HG03039 (cell line): ENCODE data around the gene QPCT.
"Not testable (repeated sequence)": the region's sequence is repeated elsewhere in the genome, so short reads cannot be mapped to it uniquely, and the experiment has no call there.

ENCODE experiments used
- ATAC-seq: cut with Tn5 transposase; IDR thresholded peaks from one replicate; pipeline ENCODE4 v1.9.1; 2021; ENCODE audit warnings: mild to moderate bottlenecking, moderate library complexity; ENCODE audit not compliant: unreplicated experiment

The QPCT gene

GRCh38 chr2:37389989-37390765 lies 45.7 kb downstream of the QPCT start:
- ATAC-seq = peak; percentile 92

GRCh38 chr2:37390777-37391176 lies 46.3 kb downstream of the QPCT start:
- ATAC-seq = no peak

DNA sequence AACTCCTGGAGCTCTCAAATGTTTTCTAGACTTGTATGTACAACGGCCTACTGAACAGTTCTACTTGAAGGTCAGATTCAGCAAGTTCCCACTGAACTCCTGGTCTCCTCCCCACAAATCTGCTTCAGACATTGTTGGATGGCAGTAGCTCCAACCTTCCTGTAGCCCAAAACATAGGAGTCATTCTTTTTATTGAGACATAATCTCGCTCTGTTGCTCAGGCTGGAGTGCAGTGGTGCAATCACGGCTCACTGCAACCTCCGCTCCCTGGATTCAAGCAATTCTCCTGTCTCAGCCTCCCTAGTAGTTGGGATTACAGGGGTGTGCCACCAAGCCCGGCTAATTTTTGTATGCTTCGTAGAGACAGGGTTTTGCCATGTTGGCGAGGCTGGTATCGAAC lies 47.3 kb downstream of the QPCT start:
- ATAC-seq = no peak

DNA sequence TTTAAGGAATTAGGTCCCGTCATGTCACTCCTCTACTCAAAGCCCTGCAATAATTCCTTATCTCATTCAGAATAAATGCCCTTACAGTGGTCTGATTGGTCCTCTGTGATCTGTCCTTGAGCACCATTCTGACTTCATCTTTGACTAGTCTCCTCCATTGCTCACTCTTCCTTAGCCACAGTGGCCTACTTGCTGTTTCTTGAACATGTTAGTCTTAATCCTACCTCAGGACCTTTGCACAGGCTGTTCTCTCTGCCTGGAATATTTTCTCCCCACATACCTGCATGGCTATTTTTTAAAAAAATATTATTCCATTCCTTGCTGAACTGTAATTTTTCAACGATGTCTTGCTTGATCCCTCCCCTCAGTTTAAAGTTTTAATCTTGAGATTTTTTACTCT lies 48.0 kb downstream of the QPCT start:
- ATAC-seq = no peak

DNA sequence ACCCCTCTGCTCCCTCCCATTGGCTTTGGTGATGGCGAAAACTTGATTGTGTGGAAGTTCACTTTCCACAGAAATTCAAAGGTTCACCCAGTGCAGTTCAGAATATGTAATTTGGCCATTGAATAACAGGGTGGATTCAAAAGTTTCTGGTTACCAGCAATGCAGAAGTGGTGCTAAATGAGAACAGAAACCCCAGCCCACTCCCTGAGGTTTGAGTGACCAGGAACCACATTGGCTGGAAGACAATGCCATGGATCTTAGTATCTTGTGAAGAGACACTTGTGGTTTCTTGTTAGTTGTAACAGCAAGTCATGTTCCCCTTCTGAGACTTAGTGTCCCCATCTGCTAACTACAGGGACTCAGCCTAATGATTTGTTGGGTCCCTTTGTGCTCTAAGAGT lies 49.8 kb downstream of the QPCT start:
- no peak for ATAC-seq

- ATAC-seq = no peak
Observed at GRCh38 chr2:37394796-37395555, 50.5 kb downstream of the QPCT start.

DNA sequence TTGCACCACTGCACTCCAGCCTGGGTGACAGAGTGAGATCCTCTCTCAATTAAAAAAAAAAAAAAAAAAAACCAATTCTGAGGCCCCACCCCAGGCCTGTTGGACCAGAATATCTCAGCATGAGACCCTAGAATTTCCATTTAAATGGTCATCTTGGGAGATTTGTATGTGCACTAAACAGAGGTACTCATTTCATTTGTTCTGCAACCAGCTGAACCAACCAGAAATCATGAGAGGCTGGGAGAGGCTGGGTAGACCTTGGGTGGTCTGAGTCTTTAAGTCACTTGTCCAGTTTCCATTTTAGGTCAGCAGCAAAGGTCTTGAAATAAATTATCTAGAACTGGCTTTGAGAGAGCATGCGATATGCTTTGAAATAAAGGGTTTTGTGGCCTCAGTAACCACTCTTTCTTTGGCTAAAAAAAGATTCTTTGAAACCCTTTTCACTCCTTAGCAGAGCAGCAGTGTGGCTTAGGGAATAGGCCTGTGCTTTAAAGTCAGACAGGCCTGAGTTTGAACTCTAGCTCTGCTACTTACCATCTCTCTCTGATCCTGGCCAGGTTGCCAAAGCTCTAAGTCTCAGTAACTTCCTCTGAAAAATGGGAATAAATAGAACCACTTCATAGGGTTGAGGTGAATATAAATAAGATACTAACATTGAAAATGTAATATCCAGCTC lies 52.6 kb downstream of the QPCT start:
- ATAC-seq = no peak

- no peak for ATAC-seq
Observed at GRCh38 chr2:37398990-37399389, 54.6 kb downstream of the QPCT start.

- ATAC-seq = no peak
Observed at GRCh38 chr2:37400041-37400440, 55.6 kb downstream of the QPCT start.

DNA sequence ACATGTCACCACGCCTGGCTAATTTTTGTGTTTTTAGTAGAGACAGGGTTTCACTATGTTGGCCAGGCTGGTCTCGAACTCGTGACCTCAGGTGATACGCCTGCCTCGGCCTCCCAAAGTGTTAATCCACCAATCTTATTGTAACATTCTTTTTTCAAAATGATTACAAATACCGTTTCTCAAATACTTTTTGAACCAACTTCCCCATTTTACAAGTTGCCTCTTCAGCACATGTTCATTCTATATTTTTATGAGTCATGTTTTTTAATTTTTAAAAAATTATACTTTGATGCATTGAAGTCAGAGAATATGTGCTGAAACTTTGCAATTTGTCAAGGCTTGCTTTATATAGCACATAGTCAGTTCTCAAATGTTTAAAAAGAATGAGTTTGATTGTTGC lies 58.2 kb downstream of the QPCT start:
- ATAC-seq = no peak

- ATAC-seq = no peak
Observed at GRCh38 chr2:37405781-37406180, 61.4 kb downstream of the QPCT start.

DNA sequence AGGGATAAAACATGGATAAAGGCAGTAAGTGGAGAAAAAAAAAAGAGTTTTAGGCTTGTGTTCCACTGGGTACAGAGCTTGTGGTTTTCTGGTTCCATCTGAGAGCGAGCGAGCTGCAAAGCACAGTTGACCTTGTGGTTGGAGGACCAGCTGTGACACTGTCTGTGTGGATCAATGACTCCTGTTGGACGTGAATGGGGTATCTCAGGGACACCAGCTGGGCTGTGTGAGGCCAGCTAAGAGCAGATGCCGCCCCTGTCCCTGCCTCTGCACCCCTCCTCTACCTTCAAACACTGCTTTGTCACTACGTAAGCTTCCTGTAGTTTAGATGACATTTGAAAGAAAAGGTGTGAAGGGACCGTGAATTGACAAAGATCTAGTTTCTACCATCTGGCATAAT lies 67.8 kb downstream of the QPCT start:
- ATAC-seq = no peak

- ATAC-seq = not testable (repeated sequence)
Observed at GRCh38 chr2:37413911-37414469, 69.6 kb downstream of the QPCT start.

GRCh38 chr2:37414470-37414949 lies 70.1 kb downstream of the QPCT start:
- no peak for ATAC-seq

- ATAC-seq = no peak
Observed at GRCh38 chr2:37415128-37415820, 70.8 kb downstream of the QPCT start.

DNA sequence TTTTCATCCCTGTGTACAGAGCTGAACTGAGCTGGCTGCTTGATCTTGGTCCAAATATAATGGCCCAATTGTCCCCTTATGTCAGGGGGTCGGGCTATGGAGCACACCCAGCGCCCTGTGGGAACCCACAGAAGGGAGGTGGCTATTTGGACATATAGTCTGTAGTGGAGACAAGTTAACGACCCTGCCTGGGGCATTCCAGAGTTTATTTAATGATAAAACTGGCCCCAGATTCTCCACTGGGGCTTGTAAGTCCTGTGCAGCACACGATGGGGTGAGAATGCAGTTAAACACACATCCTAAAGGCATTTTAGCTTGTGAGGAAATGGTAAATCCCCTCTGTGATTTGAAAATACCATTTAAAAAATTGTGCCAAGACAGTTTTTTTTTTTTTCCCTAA lies 72.9 kb downstream of the QPCT start:
- ATAC-seq = no peak

DNA sequence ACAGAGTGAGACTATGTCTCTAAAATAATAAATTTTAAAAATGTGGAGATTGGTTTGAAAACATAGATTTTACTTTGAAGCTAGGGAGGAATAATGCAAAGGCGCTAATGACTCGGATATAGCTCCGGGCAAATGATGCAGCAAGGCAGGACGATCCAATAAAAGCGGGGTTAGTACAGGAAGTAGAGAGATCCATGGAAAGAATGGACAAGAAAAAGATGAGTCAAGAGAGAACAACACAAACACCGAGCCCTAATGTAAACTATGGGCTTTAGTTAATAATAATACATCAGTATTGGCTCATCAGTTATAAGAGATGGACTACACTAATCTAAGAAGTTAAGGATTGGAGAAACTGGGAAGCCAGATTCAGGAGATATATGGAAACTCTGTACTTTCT lies 74.5 kb downstream of the QPCT start:
- ATAC-seq = no peak

GRCh38 chr2:37421686-37422085 lies 77.3 kb downstream of the QPCT start:
- no peak for ATAC-seq

DNA sequence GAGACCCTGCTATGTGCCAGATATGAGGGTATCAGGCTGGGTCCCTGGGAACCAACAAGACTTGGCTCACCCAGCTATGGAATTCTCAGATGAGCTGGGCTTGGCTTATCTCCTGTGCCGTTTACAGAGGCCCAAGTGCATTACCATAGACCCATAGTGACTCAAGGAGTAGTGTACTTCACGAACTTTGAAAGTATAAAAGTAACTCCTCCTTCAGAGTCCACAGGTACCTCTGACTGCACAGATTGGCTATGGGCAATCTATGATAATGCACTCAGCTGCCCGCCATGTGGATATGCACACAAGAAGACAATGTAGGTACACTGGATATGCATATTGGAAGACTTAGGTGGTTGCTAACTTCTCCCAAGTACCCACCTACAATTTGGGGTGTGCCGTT lies 78.4 kb downstream of the QPCT start:
- no peak for ATAC-seq
